Right atrium auricular region (tissue), 2 donors: ENCODE data around the gene PDE6B. TPM values are rescaled to one million over a fixed set of nuclear protein-coding genes. Genes with fewer than 3 reads are reported as not detected.
"Not testable (repeated sequence)": the region's sequence is repeated elsewhere in the genome, so short reads cannot be mapped to it uniquely, and the experiment has no call there.

Experiments
- DNase-seq: peaks from one replicate; pipeline ENCODE4 v3.0.0-alpha.2; 2019; ENCODE audit warnings: low spot score
- H3K27ac ChIP-seq, 2 donors: fragments of 200-600 bp; sonication (generic); 1 replicate in 1 of 2; 2 replicates in 1 of 2; pipeline ENCODE4 v1.5.1; 2016 to 2019
- H3K27me3 ChIP-seq, 2 donors: fragments of 200-600 bp; sonication (generic); one replicate each; pipeline versions ENCODE4 v1.5.1 to v1.6.0; 2017 to 2019
- H3K36me3 ChIP-seq: fragments of 200-600 bp; sonication (generic); one replicate; pipeline ENCODE4 v1.5.1; 2016
- H3K4me1 ChIP-seq, 2 donors: fragments of 200-600 bp; sonication (generic); one replicate each; pipeline versions ENCODE4 v1.5.1 to v1.6.0; 2017 to 2019
- H3K4me3 ChIP-seq, 2 donors: fragments of 200-600 bp; sonication (generic); 1 replicate in 1 of 2; 2 replicates in 1 of 2; pipeline ENCODE4 v1.5.1; 2017 to 2019; ENCODE audit warnings: mild to moderate bottlenecking in 1 of 2, moderate library complexity in 1 of 2
- H3K9me3 ChIP-seq, 2 donors: fragments of 200-600 bp; sonication (generic); one replicate each; pipeline ENCODE4 v1.5.1; 2019
- total RNA-seq, 2 donors: library from RNA; depleted of rRNA; stranded (reverse); fragments of >200 nt; gene quantifications; one replicate each; pipeline ENCODE4 v1.1.0, GENCODE V29; 2016
- TF ChIP-seq, protein P1 (sequence below), 2 donors: fragments of 200-600 bp; sonication (generic); IDR thresholded peaks; one replicate each; pipeline ENCODE4 v1.5.1; 2019; ENCODE audit warnings: antibody characterized with exemption in 2 of 2

PDE6B gene
- total RNA-seq, 2 donors from 2014 or later, result 2.3 to 4.6 TPM

- no peak for DNase-seq
- Histone ChIP-seq H3K27me3 (no peaks in the 10 kb centered on the region), H3K36me3 (no peaks in the 10 kb centered on the region), H3K4me3 (no peak overlapping the region), H3K4me1 (peaks cover 0 to 26% of the 10 kb centered on the region in 2 donors), H3K9me3 (no peaks in the 10 kb centered on the region), H3K27ac (no peak overlapping the region)
- TF ChIP-seq, protein P1, sequence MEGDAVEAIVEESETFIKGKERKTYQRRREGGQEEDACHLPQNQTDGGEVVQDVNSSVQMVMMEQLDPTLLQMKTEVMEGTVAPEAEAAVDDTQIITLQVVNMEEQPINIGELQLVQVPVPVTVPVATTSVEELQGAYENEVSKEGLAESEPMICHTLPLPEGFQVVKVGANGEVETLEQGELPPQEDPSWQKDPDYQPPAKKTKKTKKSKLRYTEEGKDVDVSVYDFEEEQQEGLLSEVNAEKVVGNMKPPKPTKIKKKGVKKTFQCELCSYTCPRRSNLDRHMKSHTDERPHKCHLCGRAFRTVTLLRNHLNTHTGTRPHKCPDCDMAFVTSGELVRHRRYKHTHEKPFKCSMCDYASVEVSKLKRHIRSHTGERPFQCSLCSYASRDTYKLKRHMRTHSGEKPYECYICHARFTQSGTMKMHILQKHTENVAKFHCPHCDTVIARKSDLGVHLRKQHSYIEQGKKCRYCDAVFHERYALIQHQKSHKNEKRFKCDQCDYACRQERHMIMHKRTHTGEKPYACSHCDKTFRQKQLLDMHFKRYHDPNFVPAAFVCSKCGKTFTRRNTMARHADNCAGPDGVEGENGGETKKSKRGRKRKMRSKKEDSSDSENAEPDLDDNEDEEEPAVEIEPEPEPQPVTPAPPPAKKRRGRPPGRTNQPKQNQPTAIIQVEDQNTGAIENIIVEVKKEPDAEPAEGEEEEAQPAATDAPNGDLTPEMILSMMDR (IDR thresholded peaks at IDR 0.05), result no peak
Measured at GRCh38 chr4:703336-704197, 78.2 kb downstream of the PDE6B start.

- peaks cover 0 to 34% of the 10 kb centered on the region in 2 donors for H3K4me1 ChIP-seq
- no peak overlapping the region for H3K4me3 ChIP-seq
- H3K36me3 ChIP-seq, result no peaks in the 10 kb centered on the region
- no peak overlapping the region for H3K27ac ChIP-seq
- H3K27me3 ChIP-seq, result no peaks in the 10 kb centered on the region
- TF ChIP-seq, protein P1 (IDR thresholded peaks at IDR 0.05), result no peak
- no peaks in the 10 kb centered on the region for H3K9me3 ChIP-seq
- DNase-seq, result no peak
Measured at GRCh38 chr4:704198-704891, 79.0 kb downstream of the PDE6B start.

- H3K4me3 ChIP-seq, result peak overlapping the region; percentile 74 to 82
- DNase-seq, result no peak
- no peaks in the 10 kb centered on the region for H3K36me3 ChIP-seq
- H3K27me3 ChIP-seq, result no peaks in the 10 kb centered on the region
- H3K27ac ChIP-seq, result peak overlapping the region; percentile 45 to 76
- TF ChIP-seq, protein P1 (IDR thresholded peaks at IDR 0.05), result no peak
- peaks cover 0 to 36% of the 10 kb centered on the region in 2 donors for H3K4me1 ChIP-seq
- H3K9me3 ChIP-seq, result no peaks in the 10 kb centered on the region
Measured at GRCh38 chr4:704971-705277, 79.6 kb downstream of the PDE6B start.

DNA sequence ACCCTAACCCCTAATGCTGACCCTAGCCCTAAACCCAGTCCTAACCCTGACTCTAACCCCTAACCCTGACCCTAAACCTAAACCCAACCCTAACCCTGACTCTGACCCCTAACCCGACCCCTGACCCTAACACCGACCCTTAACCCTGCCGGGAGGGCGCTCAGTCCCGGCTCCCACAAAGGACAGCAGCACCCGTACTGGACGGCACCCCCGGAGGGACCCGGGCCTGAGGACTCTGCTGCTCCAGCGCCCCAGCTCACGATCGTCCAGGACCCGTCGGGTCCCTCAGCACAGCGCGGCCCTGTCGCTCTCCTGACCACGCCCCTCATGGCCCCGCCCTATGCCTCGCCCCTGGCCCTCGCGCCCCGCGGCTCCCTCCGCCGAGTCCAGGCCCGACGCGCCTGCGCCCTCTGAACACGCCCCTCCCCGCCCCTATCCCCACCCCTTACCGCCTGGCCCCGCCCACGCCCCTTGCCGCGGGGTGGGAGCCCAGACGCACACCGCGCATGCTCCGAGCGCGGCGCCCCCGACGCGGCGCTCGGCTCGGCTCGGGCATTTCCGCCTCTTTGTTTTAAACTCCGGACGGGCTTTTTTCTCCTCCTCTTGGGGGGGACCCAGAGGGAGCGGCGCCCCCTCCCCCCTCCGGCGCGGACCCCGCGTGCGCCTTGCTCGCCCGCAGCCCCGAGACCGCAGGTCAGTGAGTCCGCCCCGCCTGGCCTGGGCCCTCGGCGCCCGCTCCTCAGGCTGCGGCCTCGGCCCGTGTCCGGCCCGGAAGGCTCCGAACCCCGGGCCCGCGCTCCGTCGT lies 80.1 kb downstream of the PDE6B start, which contains the start of gene PCGF3:
Gene PCGF3, plus strand, starts transcription at position 555 of the 805 bp plus-strand sequence. CDS start 27,849 bp downstream, outside the sequence.
- H3K9me3 ChIP-seq, result no peaks in the 10 kb centered on the region
- peak; percentile 95 for DNase-seq
- no peaks in the 10 kb centered on the region for H3K36me3 ChIP-seq
- peaks cover 0 to 42% of the 10 kb centered on the region in 2 donors for H3K4me1 ChIP-seq
- TF ChIP-seq, protein P1 (IDR thresholded peaks at IDR 0.05), result no peak
- peak within 1 kb of the TSS; percentile 76 to 78 for H3K27ac ChIP-seq
- peak within 1 kb of the TSS; percentile 74 to 82 for H3K4me3 ChIP-seq
- no peaks in the 10 kb centered on the region for H3K27me3 ChIP-seq

DNA sequence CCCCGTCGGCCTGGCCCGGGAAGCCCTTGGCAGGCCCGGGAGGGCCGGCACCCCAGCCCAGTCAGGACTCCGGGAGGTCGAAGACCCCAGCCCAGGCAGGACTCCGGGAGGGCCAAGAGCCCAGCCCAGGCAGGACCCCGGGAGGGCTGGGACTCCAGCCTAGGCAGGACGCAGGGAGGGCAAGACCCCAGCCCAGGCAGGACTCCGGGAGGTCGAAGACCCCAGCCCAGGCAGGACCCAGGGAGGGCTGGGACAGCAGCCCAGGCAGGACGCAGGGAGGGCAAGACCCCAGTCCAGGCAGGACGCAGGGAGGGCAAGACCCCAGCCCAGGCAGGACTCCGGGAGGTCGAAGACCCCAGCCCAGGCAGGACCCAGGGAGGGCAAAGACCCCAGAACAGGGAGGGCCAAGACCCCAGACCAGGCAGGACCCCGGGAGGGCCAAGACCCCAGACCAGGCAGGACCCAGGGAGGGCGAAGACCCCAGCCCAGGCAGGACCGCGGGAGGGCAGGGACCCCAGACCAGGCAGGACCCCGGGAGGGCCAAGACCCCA lies 80.8 kb downstream of the PDE6B start:
- not testable (repeated sequence) for DNase-seq, H3K9me3 ChIP-seq, H3K36me3 ChIP-seq, H3K27me3 ChIP-seq
- peaks cover 0 to 43% of the 10 kb centered on the region in 2 donors for H3K4me1 ChIP-seq
- peak overlapping the region; percentile 76 to 78 for H3K27ac ChIP-seq
- peak overlapping the region; percentile 74 to 82 for H3K4me3 ChIP-seq
